Uterus (tissue), 2 donors: ENCODE measurements around the gene OPN1SW.

Source experiments
- POLR2A ChIP-seq, 2 donors: fragments of 450-650 bp; IDR thresholded peaks; one replicate each; pipeline ENCODE4 v1.6.1; 2016; ENCODE audit warnings: antibody characterized with exemption in 2 of 2, mild to moderate bottlenecking in 1 of 2, moderate library complexity in 1 of 2
- TF ChIP-seq, protein P1 (sequence below), 4 experiments: fragments of 200-600 bp in 2 of 4; fragments of 450-650 bp in 2 of 4; sonication (generic) in 2 of 4; IDR thresholded peaks; one replicate each; pipeline ENCODE4 v1.5.1; 2016 to 2019; ENCODE audit warnings: antibody characterized with exemption in 4 of 4, mild to moderate bottlenecking in 2 of 4, moderate library complexity in 1 of 4

DNA sequence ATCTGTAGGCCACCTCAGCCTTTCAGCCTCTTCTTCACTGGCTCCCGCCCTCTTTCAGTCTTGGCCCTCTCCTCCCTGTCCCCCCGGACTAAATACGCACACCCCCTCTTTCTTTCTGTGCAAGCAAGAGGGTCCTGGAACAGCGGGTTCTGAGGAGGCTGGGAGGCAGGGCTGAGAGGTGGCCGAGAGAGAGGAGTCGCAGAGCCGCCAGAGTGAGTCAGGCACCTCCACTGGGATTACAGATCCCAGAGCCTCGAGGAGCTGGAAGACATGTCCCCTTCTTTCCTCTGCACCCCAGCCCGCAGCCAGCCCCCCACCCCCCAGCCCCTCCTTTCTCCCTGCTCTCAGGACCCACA, 16.4 kb upstream of the OPN1SW start:
- TF ChIP-seq POLR2A (IDR thresholded peaks at IDR 0.05), result no peak
- TF ChIP-seq, protein P1, sequence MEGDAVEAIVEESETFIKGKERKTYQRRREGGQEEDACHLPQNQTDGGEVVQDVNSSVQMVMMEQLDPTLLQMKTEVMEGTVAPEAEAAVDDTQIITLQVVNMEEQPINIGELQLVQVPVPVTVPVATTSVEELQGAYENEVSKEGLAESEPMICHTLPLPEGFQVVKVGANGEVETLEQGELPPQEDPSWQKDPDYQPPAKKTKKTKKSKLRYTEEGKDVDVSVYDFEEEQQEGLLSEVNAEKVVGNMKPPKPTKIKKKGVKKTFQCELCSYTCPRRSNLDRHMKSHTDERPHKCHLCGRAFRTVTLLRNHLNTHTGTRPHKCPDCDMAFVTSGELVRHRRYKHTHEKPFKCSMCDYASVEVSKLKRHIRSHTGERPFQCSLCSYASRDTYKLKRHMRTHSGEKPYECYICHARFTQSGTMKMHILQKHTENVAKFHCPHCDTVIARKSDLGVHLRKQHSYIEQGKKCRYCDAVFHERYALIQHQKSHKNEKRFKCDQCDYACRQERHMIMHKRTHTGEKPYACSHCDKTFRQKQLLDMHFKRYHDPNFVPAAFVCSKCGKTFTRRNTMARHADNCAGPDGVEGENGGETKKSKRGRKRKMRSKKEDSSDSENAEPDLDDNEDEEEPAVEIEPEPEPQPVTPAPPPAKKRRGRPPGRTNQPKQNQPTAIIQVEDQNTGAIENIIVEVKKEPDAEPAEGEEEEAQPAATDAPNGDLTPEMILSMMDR (IDR thresholded peaks at IDR 0.05), result no peak
